ENCODE results near the gene DDX5.
A peak's percentile ranks its signal among the peaks of the same experiment; 100 is the strongest.

The DDX5 gene

GRCh38 chr17:64505340-64506200 lies 519 bp downstream of the DDX5 start:
- no peaks in the 10 kb centered on the region for H3K27me3 Mint-ChIP-seq

GRCh38 chr17:64504769-64505339 lies 1.2 kb downstream of the DDX5 start:
- no peak for ATAC-seq (replicated peaks; ENCODE audit: extremely low read depth, poor library complexity, severe bottlenecking)
- peaks cover 84% of the 10 kb centered on the region for H3K36me3 Mint-ChIP-seq (ENCODE audit: insufficient read depth)
- no peak for DNase-seq (ENCODE audit: low spot score in 2 of 2)
- H3K27me3 Mint-ChIP-seq, result no peaks in the 10 kb centered on the region
- H3K4me3 Mint-ChIP-seq, result peak overlapping the region; percentile 100
- no peaks in the 10 kb centered on the region for H3K9me3 Mint-ChIP-seq
- peak overlapping the region; percentile 100 for H3K27ac Mint-ChIP-seq (ENCODE audit: low read depth)
- peaks cover 71% of the 10 kb centered on the region for H3K4me1 Mint-ChIP-seq

More at GRCh38 chr17:64505340-64506200, 519 bp downstream of the DDX5 start:
- peak; percentile 26 for ATAC-seq (replicated peaks; ENCODE audit: extremely low read depth, poor library complexity, severe bottlenecking)
- DNase-seq (ENCODE audit: low spot score in 2 of 2), result peak; percentile 76 to 85
- H3K4me3 Mint-ChIP-seq, result peak overlapping the region; percentile 100
- peak overlapping the region; percentile 100 for H3K27ac Mint-ChIP-seq (ENCODE audit: low read depth)
- peaks cover 70% of the 10 kb centered on the region for H3K4me1 Mint-ChIP-seq
- H3K9me3 Mint-ChIP-seq, result no peaks in the 10 kb centered on the region
- peaks cover 83% of the 10 kb centered on the region for H3K36me3 Mint-ChIP-seq (ENCODE audit: insufficient read depth)

- peak overlapping the region; percentile 100 for H3K27ac Mint-ChIP-seq (ENCODE audit: low read depth)
- peaks cover 87% of the 10 kb centered on the region for H3K36me3 Mint-ChIP-seq (ENCODE audit: insufficient read depth)
- ATAC-seq (replicated peaks; ENCODE audit: extremely low read depth, poor library complexity, severe bottlenecking) (no peak), DNase-seq (ENCODE audit: low spot score in 2 of 2) (no peak)
- H3K4me1 Mint-ChIP-seq, result peaks cover 76% of the 10 kb centered on the region
- no peaks in the 10 kb centered on the region for H3K9me3 Mint-ChIP-seq
- no peaks in the 10 kb centered on the region for H3K27me3 Mint-ChIP-seq
- peak overlapping the region; percentile 100 for H3K4me3 Mint-ChIP-seq
Measured at GRCh38 chr17:64503821-64504768, 2.0 kb downstream of the DDX5 start.

GRCh38 chr17:64503341-64503740 lies 2.7 kb downstream of the DDX5 start:
- Mint-ChIP-seq H3K4me3 (peak overlapping the region; percentile 100), H3K27me3 (no peaks in the 10 kb centered on the region), H3K36me3 (ENCODE audit: insufficient read depth) (peaks cover 92% of the 10 kb centered on the region), H3K4me1 (peaks cover 75% of the 10 kb centered on the region), H3K27ac (ENCODE audit: low read depth) (peak overlapping the region; percentile 100), H3K9me3 (no peaks in the 10 kb centered on the region)
- ATAC-seq (replicated peaks; ENCODE audit: extremely low read depth, poor library complexity, severe bottlenecking) (no peak), DNase-seq (ENCODE audit: low spot score in 2 of 2) (no peak)

GRCh38 chr17:64502809-64503208 lies 3.3 kb downstream of the DDX5 start:
- no peak for ATAC-seq (replicated peaks; ENCODE audit: extremely low read depth, poor library complexity, severe bottlenecking)
- Mint-ChIP-seq H3K27ac (ENCODE audit: low read depth) (peak overlapping the region; percentile 100), H3K4me3 (peak overlapping the region; percentile 100), H3K4me1 (peaks cover 77% of the 10 kb centered on the region), H3K9me3 (no peaks in the 10 kb centered on the region), H3K36me3 (ENCODE audit: insufficient read depth) (peaks cover 95% of the 10 kb centered on the region), H3K27me3 (no peaks in the 10 kb centered on the region)
- DNase-seq (ENCODE audit: low spot score in 2 of 2), result no peak

- Mint-ChIP-seq H3K9me3 (no peaks in the 10 kb centered on the region), H3K27ac (ENCODE audit: low read depth) (peak overlapping the region; percentile 100), H3K36me3 (ENCODE audit: insufficient read depth) (peaks cover 99% of the 10 kb centered on the region), H3K4me3 (peak overlapping the region; percentile 100), H3K4me1 (peaks cover 79% of the 10 kb centered on the region), H3K27me3 (no peaks in the 10 kb centered on the region)
- DNase-seq (ENCODE audit: low spot score in 2 of 2), result no peak
- ATAC-seq (replicated peaks; ENCODE audit: extremely low read depth, poor library complexity, severe bottlenecking), result no peak
Measured at GRCh38 chr17:64502021-64502420, 4.1 kb downstream of the DDX5 start.

- Mint-ChIP-seq H3K4me3 (peak overlapping the region; percentile 100), H3K4me1 (peaks cover 88% of the 10 kb centered on the region), H3K27me3 (no peaks in the 10 kb centered on the region), H3K36me3 (ENCODE audit: insufficient read depth) (peaks cover 99% of the 10 kb centered on the region), H3K27ac (ENCODE audit: low read depth) (peak overlapping the region; percentile 100), H3K9me3 (no peaks in the 10 kb centered on the region)
- DNase-seq (ENCODE audit: low spot score in 2 of 2), result no peak
- no peak for ATAC-seq (replicated peaks; ENCODE audit: extremely low read depth, poor library complexity, severe bottlenecking)
Measured at GRCh38 chr17:64500862-64501765, 5.0 kb downstream of the DDX5 start.

GRCh38 chr17:64500487-64500859 lies 5.6 kb downstream of the DDX5 start:
- H3K4me1 Mint-ChIP-seq, result peaks cover 92% of the 10 kb centered on the region
- H3K27ac Mint-ChIP-seq (ENCODE audit: low read depth), result peak overlapping the region; percentile 100
- peaks cover 93% of the 10 kb centered on the region for H3K36me3 Mint-ChIP-seq (ENCODE audit: insufficient read depth)
- H3K4me3 Mint-ChIP-seq, result peak overlapping the region; percentile 100
- ATAC-seq (replicated peaks; ENCODE audit: extremely low read depth, poor library complexity, severe bottlenecking), result no peak
- DNase-seq (ENCODE audit: low spot score in 2 of 2), result no peak
- no peaks in the 10 kb centered on the region for H3K27me3 Mint-ChIP-seq
- H3K9me3 Mint-ChIP-seq, result no peaks in the 10 kb centered on the region

- peak overlapping the region; percentile 100 for H3K4me3 Mint-ChIP-seq
- peaks cover 90% of the 10 kb centered on the region for H3K4me1 Mint-ChIP-seq
- DNase-seq (ENCODE audit: low spot score in 2 of 2) (no peak), ATAC-seq (replicated peaks; ENCODE audit: extremely low read depth, poor library complexity, severe bottlenecking) (no peak)
- no peaks in the 10 kb centered on the region for H3K9me3 Mint-ChIP-seq
- no peaks in the 10 kb centered on the region for H3K27me3 Mint-ChIP-seq
- H3K27ac Mint-ChIP-seq (ENCODE audit: low read depth), result peak overlapping the region; percentile 100
- H3K36me3 Mint-ChIP-seq (ENCODE audit: insufficient read depth), result peaks cover 89% of the 10 kb centered on the region
Measured at GRCh38 chr17:64499805-64500486, 6.1 kb downstream of the DDX5 start.

- peak overlapping the region; percentile 100 for H3K27ac Mint-ChIP-seq (ENCODE audit: low read depth)
- ATAC-seq (replicated peaks; ENCODE audit: extremely low read depth, poor library complexity, severe bottlenecking), result no peak
- H3K27me3 Mint-ChIP-seq, result no peaks in the 10 kb centered on the region
- peaks cover 78% of the 10 kb centered on the region for H3K36me3 Mint-ChIP-seq (ENCODE audit: insufficient read depth)
- H3K4me1 Mint-ChIP-seq, result peaks cover 90% of the 10 kb centered on the region
- H3K9me3 Mint-ChIP-seq, result no peaks in the 10 kb centered on the region
- peak overlapping the region; percentile 99 for H3K4me3 Mint-ChIP-seq
- no peak for DNase-seq (ENCODE audit: low spot score in 2 of 2)
Measured at GRCh38 chr17:64498308-64499203, 7.5 kb downstream of the DDX5 start.
